ENCODE results near the gene C1orf87.

C1orf87 gene

DNA sequence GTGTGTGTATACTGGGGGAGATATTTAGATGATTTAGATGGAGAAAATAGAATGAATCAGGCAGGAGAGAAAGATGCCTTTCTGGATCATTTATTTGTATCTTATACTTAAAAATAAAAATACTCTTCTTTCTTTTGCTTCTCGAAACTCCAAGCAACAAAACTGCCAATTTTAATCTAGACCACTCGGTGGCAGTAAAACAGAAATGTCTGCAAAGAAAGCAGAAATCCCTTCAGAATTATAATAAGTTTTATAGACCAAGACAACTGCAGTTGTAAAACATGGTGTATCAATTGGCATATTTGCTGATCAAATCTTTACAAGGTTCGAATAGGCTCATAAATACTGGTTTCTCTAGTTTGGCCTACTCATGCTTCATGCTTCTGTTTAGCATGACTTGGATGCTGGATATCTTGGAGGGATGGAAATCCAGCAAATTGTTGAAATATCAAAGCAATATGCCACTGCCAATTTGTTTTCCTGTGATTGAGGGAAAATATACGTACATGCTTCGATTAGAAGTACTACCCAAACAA lies 15.1 kb upstream of the C1orf87 start:
- DNase-seq (ENCODE audit: insufficient read length, low spot score) (no peak), FAIRE-seq (no peak)
- no peak for TF ChIP-seq POLR2A (IDR thresholded peaks at IDR 0.05; ENCODE audit: low read depth, low read length)

DNA sequence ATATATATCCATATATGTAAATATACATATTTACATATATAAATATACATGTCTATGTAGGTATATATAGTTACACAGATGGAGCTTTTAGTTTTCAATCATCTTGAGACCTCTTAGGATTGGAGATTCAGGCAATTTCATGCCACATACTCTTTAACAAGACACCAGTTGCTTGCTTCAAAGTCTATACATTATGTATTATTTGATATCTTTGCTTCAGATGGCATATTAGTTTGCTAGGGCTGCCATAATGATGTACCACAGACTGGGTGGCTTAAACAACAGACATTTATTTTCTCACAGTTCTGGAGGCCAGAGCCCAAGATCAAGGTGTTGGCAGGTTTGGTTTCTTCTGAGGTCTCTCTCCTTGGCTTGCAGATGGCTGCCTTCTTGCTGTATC lies 14.1 kb upstream of the C1orf87 start:
- no peak for DNase-seq (ENCODE audit: insufficient read length, low spot score)
- FAIRE-seq: no peak
- TF ChIP-seq POLR2A (IDR thresholded peaks at IDR 0.05; ENCODE audit: low read depth, low read length): no peak

DNA sequence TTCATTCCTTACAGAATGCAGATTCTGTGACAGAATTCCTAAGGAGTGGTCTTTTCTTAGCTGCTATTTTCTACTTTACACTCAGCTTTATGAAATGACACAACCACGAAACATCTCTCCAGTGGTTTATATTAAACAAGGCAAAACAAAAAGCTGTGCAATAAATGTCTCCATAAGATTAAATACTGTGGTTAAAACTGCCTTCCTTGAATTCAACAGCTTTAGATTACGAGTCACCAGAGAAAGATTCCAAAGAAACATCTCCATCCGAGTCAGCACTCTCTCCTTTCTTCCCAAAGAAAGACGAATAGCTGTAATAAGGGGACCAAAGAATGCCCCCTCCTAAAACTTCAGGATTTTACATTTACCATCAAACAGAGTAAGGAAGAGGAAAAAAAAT lies 4.6 kb upstream of the C1orf87 start:
- TF ChIP-seq POLR2A (IDR thresholded peaks at IDR 0.05; ENCODE audit: low read depth, low read length): no peak
- no peak for DNase-seq (ENCODE audit: insufficient read length, low spot score)
- no peak for FAIRE-seq

DNA sequence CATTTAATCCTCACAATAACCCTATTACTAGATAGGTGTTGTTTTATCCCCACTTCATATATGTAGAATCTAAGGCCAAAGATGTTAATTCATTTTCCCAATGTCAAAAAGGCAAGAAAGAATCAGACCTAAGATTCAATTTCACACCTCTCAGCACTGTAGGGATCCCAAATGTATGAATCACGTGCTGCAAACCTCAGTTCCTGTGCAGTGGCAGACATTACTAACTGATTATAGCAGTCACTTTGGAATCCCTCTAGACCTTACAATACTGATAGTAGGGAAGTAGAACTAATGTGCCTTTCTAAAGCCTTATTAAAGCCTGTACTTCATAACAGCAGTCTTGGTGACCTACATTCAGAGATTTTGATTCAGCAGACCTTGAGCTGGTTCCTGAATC lies 2.3 kb downstream of the C1orf87 start:
- no peak for TF ChIP-seq POLR2A (IDR thresholded peaks at IDR 0.05; ENCODE audit: low read depth, low read length)
- DNase-seq (ENCODE audit: insufficient read length, low spot score) (no peak), FAIRE-seq (no peak)

DNA sequence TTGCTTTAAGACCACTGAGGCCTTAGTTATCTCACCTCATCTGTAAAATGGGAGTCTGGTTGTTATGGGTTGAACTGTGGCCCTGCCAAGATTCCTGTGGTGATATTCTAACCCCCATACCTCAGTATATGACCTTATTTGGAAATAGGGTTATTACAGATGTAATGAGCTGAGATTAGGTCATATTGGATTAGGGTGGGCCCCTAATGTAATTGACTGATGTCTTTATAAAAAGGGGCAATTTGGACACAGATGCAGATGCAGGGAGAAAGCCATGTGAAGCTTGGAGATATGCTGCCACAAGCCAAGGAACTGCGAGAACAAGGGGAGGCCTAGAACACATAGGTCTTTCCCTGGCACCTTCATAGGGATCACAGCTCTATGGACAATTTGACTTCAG lies 3.9 kb downstream of the C1orf87 start:
- no peak for TF ChIP-seq POLR2A (IDR thresholded peaks at IDR 0.05; ENCODE audit: low read depth, low read length)
- no peak for DNase-seq (ENCODE audit: insufficient read length, low spot score)
- no peak for FAIRE-seq

DNA sequence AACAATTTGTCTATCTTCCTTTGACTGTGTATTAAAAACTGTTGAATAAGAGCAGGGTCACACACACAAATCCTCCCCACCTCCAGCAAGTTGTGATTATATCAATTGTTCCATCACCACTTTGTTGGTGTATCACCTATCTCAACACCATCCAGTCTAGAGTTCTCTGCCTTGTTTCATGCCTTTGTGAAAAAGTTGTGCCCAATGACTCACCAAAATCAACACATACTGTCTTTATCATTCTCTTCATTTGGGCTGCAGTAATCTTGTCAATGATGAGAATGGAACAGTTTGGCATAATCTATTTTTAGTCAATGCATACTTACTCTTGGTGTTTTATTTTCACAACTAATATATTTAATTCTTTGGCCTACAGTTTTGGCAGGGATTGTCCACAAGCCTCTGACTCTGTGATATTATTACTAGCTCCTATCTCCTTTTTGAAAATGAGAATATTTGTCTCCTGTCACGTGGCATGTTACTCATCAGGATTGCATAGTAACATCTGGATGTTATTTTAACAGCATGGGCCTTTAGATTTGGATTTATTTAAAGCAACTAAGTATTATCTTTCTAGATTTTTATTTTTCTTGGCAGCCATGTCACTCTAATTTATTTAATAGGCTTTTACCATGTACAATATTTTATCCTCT lies 5.1 kb downstream of the C1orf87 start:
- TF ChIP-seq POLR2A (IDR thresholded peaks at IDR 0.05; ENCODE audit: low read depth, low read length): no peak
- no peak for FAIRE-seq
- no peak for DNase-seq (ENCODE audit: insufficient read length, low spot score)

DNA sequence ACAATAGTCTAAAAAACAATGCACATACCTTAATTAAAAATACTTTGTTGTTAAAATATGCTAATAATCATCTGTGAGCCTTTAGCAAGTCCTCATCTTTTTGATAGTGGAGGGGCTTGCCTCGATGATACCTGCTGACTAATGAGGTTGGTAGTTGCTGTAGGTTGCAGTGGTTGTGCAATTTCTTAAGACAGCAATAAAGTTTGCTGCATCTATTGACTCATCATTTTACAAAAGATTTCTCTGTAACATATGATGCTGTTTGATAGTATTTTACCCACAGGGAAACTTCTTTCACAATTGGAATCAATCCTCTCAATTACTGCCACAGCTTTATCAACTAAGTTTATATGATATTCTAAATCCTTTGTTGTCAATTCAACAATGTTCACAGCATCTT lies 7.6 kb downstream of the C1orf87 start:
- FAIRE-seq: no peak
- TF ChIP-seq POLR2A (IDR thresholded peaks at IDR 0.05; ENCODE audit: low read depth, low read length): no peak
- no peak for DNase-seq (ENCODE audit: insufficient read length, low spot score)

DNA sequence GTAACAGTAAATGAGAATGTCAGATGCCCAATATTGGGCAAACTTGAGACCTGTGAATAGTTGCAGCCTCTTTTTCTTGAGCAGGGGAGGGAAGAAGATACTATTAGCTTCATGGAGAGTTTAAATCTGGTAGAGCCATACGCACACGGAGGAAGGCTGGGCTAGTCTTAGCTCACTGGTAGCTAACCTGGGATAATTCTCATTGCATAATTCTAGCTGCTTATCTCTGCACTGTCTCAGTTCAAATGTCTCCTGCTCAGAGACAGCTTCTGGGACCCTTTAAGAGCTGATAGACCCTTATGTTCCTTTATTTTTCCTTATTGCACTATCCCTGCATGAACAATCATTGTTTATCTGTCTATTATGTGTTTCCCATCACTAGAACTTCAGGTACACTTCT lies 8.4 kb downstream of the C1orf87 start:
- FAIRE-seq: no peak
- TF ChIP-seq POLR2A (IDR thresholded peaks at IDR 0.05; ENCODE audit: low read depth, low read length): no peak
- DNase-seq (ENCODE audit: insufficient read length, low spot score): no peak

DNA sequence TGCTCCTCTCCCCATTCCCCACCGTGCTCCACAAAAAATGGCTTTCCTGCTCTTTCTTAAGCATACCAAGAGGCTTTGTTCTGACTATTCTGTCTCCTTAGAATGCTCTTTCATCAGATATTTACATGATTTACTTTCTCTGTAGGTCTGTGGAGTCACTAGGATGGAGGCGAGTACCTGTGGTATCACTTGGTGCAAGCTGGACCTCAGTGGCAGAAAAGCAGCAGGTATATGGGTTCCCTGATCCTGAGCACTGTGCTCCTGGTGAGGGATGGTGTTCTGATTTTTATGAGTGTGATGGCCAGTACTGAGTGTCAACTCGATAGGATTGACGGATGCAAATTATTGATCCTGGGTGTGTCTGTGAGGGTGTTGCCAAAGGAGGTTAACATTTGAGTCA lies 10.0 kb downstream of the C1orf87 start:
- FAIRE-seq: no peak

DNA sequence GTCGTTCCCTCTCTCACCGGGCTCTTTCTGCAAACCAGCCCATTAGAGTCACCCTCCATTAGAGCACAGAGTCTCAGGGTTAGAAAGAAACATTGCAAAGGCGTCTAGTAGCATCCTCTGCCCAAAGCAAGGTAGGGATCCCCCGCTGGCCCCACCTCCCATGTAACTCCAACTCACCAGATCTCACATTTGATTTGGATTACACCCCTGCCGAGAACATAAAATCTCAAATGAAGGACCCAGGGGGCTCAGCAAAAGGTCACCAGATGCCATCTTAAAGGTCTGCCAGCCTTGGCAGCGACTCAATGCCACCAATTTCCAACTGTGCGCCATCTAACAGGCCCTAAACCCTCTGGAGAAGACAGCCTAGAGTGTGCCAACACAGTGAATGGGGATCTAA lies 14.1 kb downstream of the C1orf87 start:
- no peak for TF ChIP-seq POLR2A (IDR thresholded peaks at IDR 0.05; ENCODE audit: low read depth, low read length)
- DNase-seq (ENCODE audit: insufficient read length, low spot score): no peak
- FAIRE-seq: no peak

More for the DNA sequence above, 10.0 kb downstream of the C1orf87 start:
- TF ChIP-seq POLR2A (IDR thresholded peaks at IDR 0.05; ENCODE audit: low read depth, low read length): no peak
- no peak for DNase-seq (ENCODE audit: insufficient read length, low spot score)

DNA sequence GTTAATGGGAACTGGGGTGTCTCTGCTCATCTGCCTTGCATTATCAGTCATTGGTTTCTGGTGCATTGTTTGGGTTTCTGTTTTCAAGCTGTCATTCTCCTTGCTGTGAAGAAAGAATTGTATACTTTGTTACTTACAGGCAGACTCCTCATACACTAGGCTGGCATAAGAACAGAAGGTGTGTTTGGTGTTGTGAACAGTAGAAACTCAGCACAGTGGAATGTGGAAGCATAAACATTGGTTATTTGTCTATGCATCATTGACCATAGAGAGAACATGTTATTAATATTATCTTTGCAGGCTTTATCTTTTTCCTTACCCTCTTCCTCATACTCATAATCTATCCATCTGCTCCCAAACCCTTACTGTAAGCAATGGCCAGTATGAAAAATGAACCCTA lies 18.2 kb downstream of the C1orf87 start:
- TF ChIP-seq POLR2A (IDR thresholded peaks at IDR 0.05; ENCODE audit: low read depth, low read length): no peak
- DNase-seq (ENCODE audit: insufficient read length, low spot score) (no peak), FAIRE-seq (no peak)

DNA sequence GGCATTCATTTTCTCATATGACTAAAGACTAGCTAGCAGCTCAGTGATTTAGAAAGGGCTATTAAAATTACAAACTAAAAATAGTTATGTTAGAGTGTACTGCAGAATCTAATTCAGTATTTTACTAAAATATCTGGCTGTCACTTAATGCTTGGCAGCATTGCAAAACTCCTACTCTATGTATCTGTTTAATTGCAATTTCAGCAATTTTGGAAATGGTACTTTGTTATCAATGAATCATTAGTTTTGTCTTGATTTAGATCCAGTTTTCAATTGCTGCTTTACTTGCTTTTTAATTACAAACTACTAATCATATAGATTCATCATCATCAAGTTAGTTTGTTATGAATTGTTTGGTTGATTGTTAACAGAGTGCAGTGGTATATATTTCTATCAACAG lies 19.2 kb downstream of the C1orf87 start:
- FAIRE-seq: no peak
- DNase-seq (ENCODE audit: insufficient read length, low spot score): no peak
- TF ChIP-seq POLR2A (IDR thresholded peaks at IDR 0.05; ENCODE audit: low read depth, low read length): no peak

DNA sequence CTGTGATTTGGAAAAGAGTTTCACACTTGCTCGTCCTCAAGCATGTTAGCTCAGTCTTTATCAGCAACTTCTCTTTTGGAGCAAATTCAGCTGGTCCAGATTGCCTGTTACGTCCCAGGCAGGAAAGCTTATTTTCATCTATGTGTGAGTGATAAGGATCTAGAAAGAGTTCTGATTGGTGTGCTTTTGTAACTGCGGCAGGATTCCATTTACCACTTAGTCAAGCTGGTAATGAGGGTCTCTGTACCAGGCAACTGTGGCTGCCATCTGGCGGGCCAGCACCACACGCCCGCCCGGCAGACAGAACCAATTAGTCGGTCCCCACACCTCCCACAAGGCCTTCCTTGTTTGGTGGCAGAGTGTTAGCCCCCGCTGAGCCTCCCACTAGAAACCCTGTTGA lies 21.0 kb downstream of the C1orf87 start:
- DNase-seq (ENCODE audit: insufficient read length, low spot score) (no peak), FAIRE-seq (no peak)
- no peak for TF ChIP-seq POLR2A (IDR thresholded peaks at IDR 0.05; ENCODE audit: low read depth, low read length)

DNA sequence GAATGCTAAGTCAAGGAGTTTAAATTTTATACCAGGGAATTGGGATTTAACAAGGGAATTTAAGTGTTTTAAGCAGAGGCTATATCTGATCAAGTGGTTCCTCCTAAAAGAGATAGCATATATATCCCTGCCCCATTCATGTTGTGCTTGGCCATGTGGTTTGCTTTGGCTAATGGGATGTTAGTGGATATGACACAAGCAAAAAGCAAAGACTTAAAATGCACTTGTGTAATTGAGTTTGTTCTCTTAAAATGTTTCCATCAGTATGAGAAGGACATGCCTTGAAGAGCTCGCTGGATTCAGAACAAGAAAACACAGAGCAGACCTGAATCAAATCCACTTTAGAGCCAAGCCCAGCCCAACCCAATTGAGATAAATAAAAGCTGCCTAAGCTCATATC lies 22.4 kb downstream of the C1orf87 start:
- no peak for FAIRE-seq
- TF ChIP-seq POLR2A (IDR thresholded peaks at IDR 0.05; ENCODE audit: low read depth, low read length): no peak
- no peak for DNase-seq (ENCODE audit: insufficient read length, low spot score)

DNA sequence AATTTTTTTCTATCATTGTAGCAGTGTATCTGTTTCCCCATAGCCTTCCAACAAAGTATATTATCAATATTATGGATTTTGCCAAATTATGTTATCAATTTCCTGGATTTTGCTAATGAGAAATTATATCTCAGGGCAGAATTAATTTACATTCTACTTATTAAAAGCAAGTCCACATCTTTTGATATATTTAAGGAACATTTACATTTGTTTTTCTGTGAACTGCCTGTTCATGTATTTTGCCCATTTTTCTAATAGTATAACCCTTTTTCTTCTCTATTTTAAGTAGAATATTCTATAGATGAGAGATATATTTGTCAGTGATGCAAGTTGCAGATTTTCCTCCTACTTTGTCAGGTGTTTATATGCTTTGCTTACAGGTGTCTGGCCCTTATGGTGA lies 24.4 kb downstream of the C1orf87 start:
- FAIRE-seq: no peak
- TF ChIP-seq POLR2A (IDR thresholded peaks at IDR 0.05; ENCODE audit: low read depth, low read length): no peak
- DNase-seq (ENCODE audit: insufficient read length, low spot score): no peak

DNA sequence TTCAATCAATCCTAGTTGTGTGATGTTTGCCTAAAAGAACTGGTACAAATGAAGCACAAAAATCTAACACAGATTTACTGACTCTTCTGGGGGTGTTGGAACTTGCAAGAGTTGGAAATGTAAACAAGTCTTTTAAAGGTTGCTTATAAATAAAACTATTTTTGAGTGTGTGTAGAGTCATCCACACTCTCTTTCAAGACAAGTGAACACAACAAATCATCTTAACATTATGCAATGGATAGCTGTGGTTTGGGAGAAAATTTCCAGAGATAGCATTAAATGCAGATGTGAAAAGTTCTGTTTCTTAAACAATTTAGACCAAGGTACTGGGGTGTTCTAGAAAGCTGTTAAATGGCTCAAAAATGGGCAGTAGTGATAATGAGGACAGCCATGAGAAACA lies 28.7 kb downstream of the C1orf87 start:
- DNase-seq (ENCODE audit: insufficient read length, low spot score): no peak

More for the DNA sequence above, 28.7 kb downstream of the C1orf87 start:
- no peak for FAIRE-seq
- no peak for TF ChIP-seq POLR2A (IDR thresholded peaks at IDR 0.05; ENCODE audit: low read depth, low read length)

Measured in H54 (cell line).